ENCODE results near the gene TRIM72. TPM values are rescaled to one million over a fixed set of nuclear protein-coding genes. Genes with fewer than 3 reads are reported as not detected.

The TRIM72 gene
- polyA plus RNA-seq, 1 donor (not counting 4 experiments of a cell fraction or from before 2014, with no cell fraction given) = not detected

- Histone ChIP-seq H3K9ac (ENCODE audit: control insufficient read depth, extremely low read depth, insufficient read depth, low read length) (no peak overlapping the region), H3K27ac (ENCODE audit: control insufficient read depth, insufficient read depth, low read length) (no peak overlapping the region), H3K79me2 (ENCODE audit: control insufficient read depth, insufficient read depth, low read length) (no peaks in the 10 kb centered on the region), H3K27me3 (ENCODE audit: control insufficient read depth, extremely low read depth, insufficient read depth, low read length) (no peaks in the 10 kb centered on the region), H3K9me1 (ENCODE audit: control insufficient read depth, extremely low read depth, insufficient read depth, low read length) (no peaks in the 10 kb centered on the region), H3K4me1 (ENCODE audit: control insufficient read depth, extremely low read depth, insufficient read depth, low read length) (peaks cover 20% of the 10 kb centered on the region), H3K4me3 (ENCODE audit: control insufficient read depth in 2 of 3, extremely low read depth in 1 of 3, insufficient read depth in 2 of 3, low read depth in 1 of 3, low read length in 3 of 3) (no peak overlapping the region), H2AFZ (ENCODE audit: control insufficient read depth, low read length) (no peak overlapping the region), H4K20me1 (ENCODE audit: control insufficient read depth, extremely low read depth, insufficient read depth, low read length) (no peaks in the 10 kb centered on the region), H3K4me2 (ENCODE audit: control insufficient read depth, extremely low read depth, insufficient read depth, low read depth, low read length) (no peak overlapping the region), H3K9me3 (ENCODE audit: control insufficient read depth, low read depth, low read length) (no peaks in the 10 kb centered on the region), H3K36me3 (ENCODE audit: control insufficient read depth in 2 of 2, extremely low read depth in 1 of 2, insufficient read depth in 2 of 2, low read length in 2 of 2) (no peaks in the 10 kb centered on the region)
- no peak for DNase-seq (ENCODE audit: low read depth, low spot score)
- FAIRE-seq = no peak
- TF ChIP-seq EZH2 (IDR thresholded peaks at IDR 0.05; ENCODE audit: low read length) (no peak), CTCF (optimal IDR thresholded peaks at IDR 0.05 in 1 of 3, IDR thresholded peaks at IDR 0.05 in 1 of 3, conservative IDR thresholded peaks at IDR 0.05 in 1 of 3; ENCODE audit: extremely low read depth in 1 of 3, insufficient read depth in 2 of 3, low read length in 3 of 3) (no peak)
- dilution Hi-C loops (cut with MboI; ENCODE audit: extremely low pct_ligation_motif_present, low sequenced_read_pairs) = no loop called here
Measured at GRCh38 chr16:31267332-31268032, 53.6 kb downstream of the TRIM72 start.

- TF ChIP-seq EZH2 (IDR thresholded peaks at IDR 0.05; ENCODE audit: low read length) = no peak
- TF ChIP-seq CTCF (optimal IDR thresholded peaks at IDR 0.05 in 1 of 3, IDR thresholded peaks at IDR 0.05 in 1 of 3, conservative IDR thresholded peaks at IDR 0.05 in 1 of 3; ENCODE audit: extremely low read depth in 1 of 3, insufficient read depth in 2 of 3, low read length in 3 of 3) = no peak
- Histone ChIP-seq H4K20me1 (ENCODE audit: control insufficient read depth, extremely low read depth, insufficient read depth, low read length) (no peaks in the 10 kb centered on the region), H3K9me1 (ENCODE audit: control insufficient read depth, extremely low read depth, insufficient read depth, low read length) (no peaks in the 10 kb centered on the region), H3K4me1 (ENCODE audit: control insufficient read depth, extremely low read depth, insufficient read depth, low read length) (peaks cover 20% of the 10 kb centered on the region), H3K27me3 (ENCODE audit: control insufficient read depth, extremely low read depth, insufficient read depth, low read length) (no peaks in the 10 kb centered on the region), H3K36me3 (ENCODE audit: control insufficient read depth in 2 of 2, extremely low read depth in 1 of 2, insufficient read depth in 2 of 2, low read length in 2 of 2) (no peaks in the 10 kb centered on the region), H2AFZ (ENCODE audit: control insufficient read depth, low read length) (no peak overlapping the region), H3K4me3 (ENCODE audit: control insufficient read depth in 2 of 3, extremely low read depth in 1 of 3, insufficient read depth in 2 of 3, low read depth in 1 of 3, low read length in 3 of 3) (no peak overlapping the region), H3K4me2 (ENCODE audit: control insufficient read depth, extremely low read depth, insufficient read depth, low read depth, low read length) (no peak overlapping the region), H3K9me3 (ENCODE audit: control insufficient read depth, low read depth, low read length) (no peaks in the 10 kb centered on the region), H3K9ac (ENCODE audit: control insufficient read depth, extremely low read depth, insufficient read depth, low read length) (no peak overlapping the region), H3K27ac (ENCODE audit: control insufficient read depth, insufficient read depth, low read length) (no peak overlapping the region), H3K79me2 (ENCODE audit: control insufficient read depth, insufficient read depth, low read length) (no peaks in the 10 kb centered on the region)
- FAIRE-seq (no peak), DNase-seq (ENCODE audit: low read depth, low spot score) (no peak)
- dilution Hi-C loops (cut with MboI; ENCODE audit: extremely low pct_ligation_motif_present, low sequenced_read_pairs) = no loop called here
Measured at GRCh38 chr16:31268033-31268365, 54.1 kb downstream of the TRIM72 start.
